Activated T-cell treated with anti-CD3 and anti-CD28 coated beads for 24 hours (primary cell): ENCODE results near the gene ZNF248.
"Not testable (repeated sequence)": the region's sequence is repeated elsewhere in the genome, so short reads cannot be mapped to it uniquely, and the experiment has no call there.

Source experiments
- DNase-seq: peaks from one replicate; pipeline ENCODE4 v3.0.0-alpha.2; 2020; ENCODE audit warnings: low read depth

The ZNF248 gene

DNA sequence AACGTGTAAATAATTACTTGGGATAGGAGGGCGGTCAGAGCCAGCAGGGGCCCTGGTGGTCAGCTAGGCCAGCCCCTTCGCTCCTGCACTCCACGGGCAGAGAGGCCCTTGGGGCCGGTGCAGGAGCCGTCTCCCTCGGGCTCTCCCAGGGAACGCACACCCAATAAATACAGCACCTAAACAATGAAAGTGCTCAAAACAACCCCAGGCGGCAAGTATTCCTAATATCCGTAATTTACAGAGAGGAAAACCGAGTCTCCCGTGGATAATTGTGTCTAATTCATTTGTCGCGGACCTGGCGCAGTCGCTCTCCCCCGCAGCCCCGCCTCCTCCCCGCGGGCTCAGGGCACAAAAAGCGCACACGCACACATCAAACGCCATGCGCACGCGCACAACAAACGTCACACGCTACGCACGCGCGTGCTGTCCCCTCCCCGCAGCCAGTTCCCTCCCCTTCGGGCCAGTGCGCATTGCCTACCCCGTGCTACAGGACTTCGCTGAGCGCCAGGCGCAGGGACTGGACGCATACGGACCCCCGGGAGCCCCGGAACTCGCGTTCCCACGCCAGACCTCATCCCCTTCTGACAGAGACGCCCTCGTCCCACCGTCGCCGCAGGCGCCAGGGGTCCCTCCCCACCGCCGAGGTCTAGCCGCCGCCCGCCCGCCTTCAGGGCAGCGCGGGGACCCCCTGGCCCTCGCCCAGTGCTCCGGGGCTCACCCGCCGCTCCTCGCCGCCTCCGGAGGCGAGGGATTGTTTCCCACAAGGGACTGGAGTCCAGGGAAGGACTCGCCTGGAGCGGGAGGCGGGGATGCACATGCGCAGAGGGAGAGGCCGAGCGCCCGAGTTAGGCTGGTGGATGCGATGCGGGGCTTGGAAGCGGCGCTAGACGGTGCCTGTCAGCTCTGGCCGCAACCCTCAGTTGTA is at the start of gene ZNF248:
TSS of gene ZNF248 (minus strand) at position 324 of the 925 bp plus-strand sequence. CDS start 1,300 bp downstream, outside the sequence.
- DNase-seq, result peak; percentile 90

GRCh38 chr10:37906382-37906781 is 49.0 kb upstream of the ZNF248 start:
- DNase-seq, result no peak

GRCh38 chr10:37896436-37896835 is 39.0 kb upstream of the ZNF248 start:
- no peak for DNase-seq

DNA sequence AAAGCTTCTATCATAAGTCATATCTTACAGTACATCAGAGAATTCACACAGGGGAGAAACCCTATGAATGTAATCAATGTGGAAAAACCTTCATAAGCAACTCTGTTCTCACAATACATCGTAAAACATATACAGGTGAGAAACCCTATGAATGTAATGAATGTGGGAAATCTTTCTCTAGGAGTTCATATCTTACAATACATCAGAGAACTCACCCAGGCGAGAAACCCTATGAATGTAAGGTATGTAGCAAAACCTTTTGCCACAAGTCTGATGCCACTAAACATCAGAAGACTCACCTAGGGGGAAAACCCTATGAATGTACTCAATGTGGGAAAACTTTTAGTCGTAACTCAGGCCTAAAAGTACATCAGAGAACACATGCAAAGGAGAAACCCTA is 38.3 kb upstream of the ZNF248 start:
- no peak for DNase-seq

- no peak for DNase-seq
Observed at GRCh38 chr10:37885850-37886249, 28.4 kb upstream of the ZNF248 start.

DNA sequence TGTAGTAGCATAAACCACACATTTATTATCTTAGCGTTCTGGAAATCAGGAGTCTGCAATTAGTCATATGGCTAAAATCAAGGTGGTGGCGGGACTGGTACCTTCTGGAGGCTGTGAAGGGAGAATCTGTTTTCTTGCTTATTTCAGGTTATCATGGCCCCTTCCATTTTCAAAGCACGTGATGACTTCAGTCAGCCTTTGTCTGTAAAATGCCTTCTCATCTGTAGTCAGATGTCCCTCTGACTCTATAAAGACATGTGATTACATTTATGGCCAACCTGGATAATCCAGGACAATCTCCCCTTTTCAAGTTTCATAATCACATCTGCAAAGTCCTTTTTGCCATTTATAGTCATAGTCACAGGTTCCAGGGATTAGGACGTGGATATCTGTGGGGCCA is 15.5 kb upstream of the ZNF248 start:
- no peak for DNase-seq

DNA sequence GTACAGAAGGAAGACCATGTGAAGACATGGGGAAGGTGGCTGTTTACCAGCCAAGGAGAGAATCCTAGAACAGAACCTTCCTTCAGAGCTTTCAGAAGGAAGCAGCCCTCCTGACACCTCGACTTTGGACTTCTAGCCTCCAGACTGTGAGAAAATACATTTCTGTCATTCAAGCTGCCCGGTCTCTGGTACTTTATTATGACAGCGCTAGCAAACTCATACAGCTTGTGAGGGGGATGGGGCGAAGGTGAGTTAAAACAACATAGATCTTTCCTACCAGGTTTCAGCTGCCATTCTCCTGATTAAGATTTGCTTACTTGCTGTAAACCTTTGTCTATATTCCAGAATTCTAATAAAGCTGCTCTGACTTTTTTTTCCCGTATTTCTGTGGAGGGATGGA is 14.9 kb upstream of the ZNF248 start:
- DNase-seq, result no peak

DNA sequence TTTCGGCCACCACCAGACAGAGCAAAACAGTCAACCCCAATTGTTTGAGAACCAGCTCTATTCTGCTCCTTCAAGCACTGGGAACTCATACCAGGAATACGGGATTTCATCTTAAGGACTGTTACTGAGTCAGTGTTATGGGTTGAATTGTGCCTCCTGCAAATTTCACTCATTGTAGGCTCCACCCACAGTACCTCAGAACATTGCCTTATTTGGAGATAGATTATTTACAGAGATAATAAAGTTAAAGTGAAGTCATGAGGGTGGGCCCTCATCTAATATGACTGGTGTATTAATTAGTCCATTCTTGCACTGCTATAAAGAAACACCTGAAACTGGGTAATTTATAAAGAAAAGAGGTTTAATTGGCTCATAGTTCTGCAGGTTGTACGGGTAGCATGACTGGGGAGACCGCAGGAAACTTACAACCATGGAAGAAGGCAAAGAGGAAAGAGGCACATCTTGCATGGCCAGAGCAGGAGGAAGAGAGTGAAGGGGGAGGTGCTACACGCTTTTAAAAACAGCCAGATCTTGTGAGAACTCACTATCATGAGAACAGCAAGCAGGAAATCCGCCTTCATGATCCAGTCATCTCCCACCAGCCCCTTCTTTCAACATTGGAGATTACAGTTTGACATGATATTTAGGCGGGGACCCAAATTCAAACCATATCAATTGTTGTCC is 14.3 kb upstream of the ZNF248 start:
- DNase-seq, result no peak

GRCh38 chr10:37871143-37871542 is 13.7 kb upstream of the ZNF248 start:
- DNase-seq, result no peak

DNA sequence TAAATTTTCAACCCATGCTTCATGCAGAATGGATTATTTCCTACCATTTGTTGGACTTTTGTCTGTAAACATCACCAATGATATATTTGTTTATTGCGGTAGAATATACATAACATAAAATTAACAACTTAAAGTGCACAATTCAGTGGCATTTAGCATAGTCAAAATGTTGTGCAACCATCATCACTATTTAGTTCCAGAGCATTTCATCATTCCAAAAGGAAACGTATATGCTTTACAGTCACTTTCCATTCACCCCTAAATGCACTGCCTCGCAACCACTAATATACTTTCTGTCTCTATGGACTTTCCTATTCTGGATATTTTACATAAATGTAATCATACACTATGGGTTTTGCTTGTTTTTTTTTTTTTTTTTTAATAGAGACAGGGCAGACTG is 11.4 kb upstream of the ZNF248 start:
- no peak for DNase-seq

DNA sequence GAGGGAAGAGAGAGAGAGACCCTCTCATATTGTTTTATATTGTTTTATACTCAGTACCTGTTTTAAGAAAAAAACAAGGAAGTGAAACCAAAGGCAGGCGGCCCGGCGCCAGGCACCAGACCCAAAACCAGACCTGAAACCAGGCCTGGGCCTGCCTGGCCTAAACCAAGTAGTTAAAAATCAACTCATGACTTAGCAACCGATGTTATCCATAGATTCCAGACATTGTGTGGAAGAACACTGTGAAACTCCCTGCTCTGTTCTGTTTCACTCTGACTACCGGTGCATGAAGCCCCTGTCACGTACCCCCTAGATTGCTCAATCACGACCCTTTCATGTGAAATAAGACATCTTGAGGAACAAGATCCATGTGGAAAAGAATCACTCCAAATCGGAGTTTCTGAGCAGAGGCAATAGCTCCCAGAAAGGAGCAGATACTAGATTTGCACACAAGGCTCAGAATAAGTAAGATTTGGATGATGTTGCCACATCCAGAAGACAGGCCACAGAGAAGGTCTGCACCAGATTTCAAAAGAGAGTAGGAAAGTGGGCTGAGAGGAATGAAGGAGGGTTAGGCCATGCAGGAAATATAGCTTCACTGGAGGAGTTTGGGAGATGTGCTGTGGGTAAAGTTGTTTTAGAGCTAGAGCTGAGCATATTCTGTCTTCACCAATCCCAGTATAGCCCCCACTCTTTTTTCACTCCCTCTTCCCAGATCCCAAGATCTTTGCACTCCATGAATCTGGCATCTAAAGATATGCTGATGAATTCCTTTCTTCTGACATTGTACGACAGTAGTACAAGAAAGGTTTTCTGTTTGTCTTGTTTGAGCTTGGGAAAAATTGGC is 8.8 kb upstream of the ZNF248 start:
- no peak for DNase-seq

GRCh38 chr10:37865264-37865663 is 7.9 kb upstream of the ZNF248 start:
- DNase-seq, result no peak

GRCh38 chr10:37860494-37861190 is 3.2 kb upstream of the ZNF248 start:
- DNase-seq, result no peak

- DNase-seq, result not testable (repeated sequence)
Observed at GRCh38 chr10:37859270-37859669, 1.9 kb upstream of the ZNF248 start.

DNA sequence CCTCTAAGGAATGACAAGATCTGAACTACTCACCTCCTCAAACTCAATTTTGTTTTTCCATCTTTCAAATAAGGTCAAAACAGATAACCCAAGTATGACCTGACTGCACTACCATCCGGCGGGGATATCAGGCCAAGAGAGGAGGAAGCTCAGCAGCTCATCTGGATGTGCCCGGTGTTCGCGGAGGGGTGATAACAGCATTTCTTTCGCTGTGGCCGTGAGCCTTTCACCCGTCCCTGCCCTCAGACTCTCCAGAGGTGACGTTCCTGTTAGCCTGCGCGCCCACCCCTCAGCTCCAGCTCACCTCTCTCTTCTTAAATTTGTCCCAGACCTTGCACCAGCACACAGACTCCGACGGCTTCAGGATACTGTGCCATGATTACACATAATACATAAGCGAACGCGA is 526 bp downstream of the ZNF248 start:
- peak; percentile 3 for DNase-seq

- no peak for DNase-seq
Observed at GRCh38 chr10:37855636-37856035, 1.8 kb downstream of the ZNF248 start.

DNA sequence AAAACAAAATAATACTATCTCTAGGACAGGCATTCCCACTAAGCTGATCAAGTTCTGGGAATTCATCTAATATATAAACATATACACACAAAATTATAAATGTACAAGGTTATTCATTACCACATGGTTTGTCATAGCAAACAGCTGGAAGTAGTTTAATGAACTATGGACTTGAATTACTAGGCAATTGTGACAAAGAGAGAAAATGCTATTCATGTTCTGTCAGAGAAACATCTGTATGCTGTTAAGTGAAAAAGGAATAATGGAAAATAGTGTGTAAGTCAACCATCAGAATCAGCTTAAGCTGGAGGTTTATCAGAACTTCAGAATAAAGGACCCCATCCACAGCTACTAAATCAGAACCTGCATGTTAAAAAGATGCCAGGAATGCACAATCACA is 2.8 kb downstream of the ZNF248 start:
- no peak for DNase-seq

DNA sequence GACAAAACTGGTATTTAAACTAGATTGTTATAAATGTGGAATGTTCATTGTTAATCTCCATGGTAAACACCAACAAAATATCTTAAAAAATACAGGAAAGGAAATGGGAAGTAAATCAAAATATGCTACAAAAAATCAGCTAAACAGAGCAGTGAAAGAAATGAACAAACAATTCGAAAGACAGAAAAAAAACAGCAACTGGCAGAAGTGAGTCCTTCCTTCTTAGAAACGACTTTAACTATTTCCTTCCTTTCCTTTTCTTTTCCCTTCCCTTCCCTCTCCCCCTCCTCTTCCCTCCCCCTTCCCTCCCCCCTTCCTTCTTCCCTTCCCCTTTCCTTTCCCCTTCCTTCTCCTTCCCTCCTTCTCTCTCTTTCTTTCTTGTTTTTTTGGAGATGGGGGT is 12.8 kb downstream of the ZNF248 start:
- DNase-seq, result no peak

DNA sequence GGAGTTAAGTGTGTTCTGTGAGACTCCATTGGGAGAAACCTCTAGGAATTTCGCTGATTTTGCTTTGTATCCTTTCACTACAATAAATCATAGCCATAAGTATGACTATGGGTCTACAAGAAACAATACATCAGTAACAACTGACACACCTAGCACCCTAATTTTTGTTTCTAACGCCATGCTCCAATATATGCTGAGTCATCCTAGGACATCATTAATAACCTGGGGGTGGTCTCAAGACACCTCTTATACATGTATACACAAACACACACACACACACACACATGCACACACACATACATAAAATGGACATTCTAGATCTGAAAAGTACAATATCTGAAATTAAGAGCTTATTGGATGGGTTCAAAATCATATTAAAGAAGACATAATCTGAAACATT is 18.2 kb downstream of the ZNF248 start:
- DNase-seq, result no peak

GRCh38 chr10:37831495-37832333 is 25.7 kb downstream of the ZNF248 start:
- DNase-seq, result no peak

DNA sequence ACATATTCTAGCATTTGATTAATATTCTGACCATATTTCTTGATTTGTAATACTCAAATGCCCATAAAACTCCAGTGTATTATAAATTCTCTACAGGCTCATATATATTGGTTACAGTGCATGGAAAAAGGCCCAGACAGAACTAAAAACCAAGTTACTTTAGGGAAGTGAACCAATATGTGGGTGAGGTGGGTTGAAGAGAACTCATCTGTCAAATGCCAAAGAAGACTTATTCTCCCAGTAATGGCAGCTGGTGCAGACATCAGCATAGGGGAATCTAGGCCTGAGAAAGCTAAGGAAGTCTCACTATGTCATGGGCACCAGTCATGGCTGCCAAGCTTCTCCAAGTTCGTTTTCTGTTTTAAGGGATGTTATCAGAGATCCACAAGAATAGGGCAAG is 30.6 kb downstream of the ZNF248 start:
- DNase-seq, result no peak
